Lower lobe of right lung (tissue), 2 donors: Measurements from ENCODE around the gene STX2. TPM values are rescaled to one million over a fixed set of nuclear protein-coding genes. Genes with fewer than 3 reads are reported as not detected.
"Not testable (repeated sequence)": the region's sequence is repeated elsewhere in the genome, so short reads cannot be mapped to it uniquely, and the experiment has no call there.

Experiments used
- ATAC-seq, 2 donors: fragments of 200-7000 bp; cut with Tn5 transposase; one replicate each; pipeline ENCODE4 v1.9.1; 2020 to 2022; ENCODE audit warnings: mild to moderate bottlenecking in 2 of 2, moderate library complexity in 2 of 2
- DNase-seq: peaks from one replicate; pipeline ENCODE4 v3.0.0-alpha.2; 2020
- H3K27ac ChIP-seq: fragments of 200-600 bp; one replicate; pipeline ENCODE4 v1.8.0; 2022
- H3K27me3 ChIP-seq: fragments of 200-600 bp; one replicate; pipeline ENCODE4 v1.8.0; 2022; ENCODE audit warnings: low read depth
- H3K36me3 ChIP-seq: fragments of 200-600 bp; one replicate; pipeline ENCODE4 v1.8.0; 2022; ENCODE audit warnings: mild to moderate bottlenecking
- H3K4me1 ChIP-seq: fragments of 200-600 bp; one replicate; pipeline ENCODE4 v1.8.0; 2022
- H3K4me3 ChIP-seq: fragments of 200-600 bp; one replicate; pipeline ENCODE4 v1.8.0; 2022; ENCODE audit warnings: mild to moderate bottlenecking
- H3K9me3 ChIP-seq: fragments of 200-600 bp; one replicate; pipeline ENCODE4 v1.8.0; 2022
- CTCF ChIP-seq: fragments of 200-600 bp; IDR thresholded peaks from one replicate; pipeline ENCODE4 v1.8.0; 2022; ENCODE audit warnings: antibody characterized with exemption, mild to moderate bottlenecking
- intact Hi-C: fragments of 100-400 bp; cut with DNase I; formaldehyde crosslinking; loops from one replicate; pipeline ENCODE4 v1.11.0; 2022
- total RNA-seq: library from RNA; stranded (reverse); fragmentation: NEBNext Ultra II Directional; extraction: Animal tissue kit (Norgen Biotek cat#: 25700); gene quantifications from one replicate; pipeline ENCODE4 v1.2.1, GENCODE V29; 2021
- donor health status: DM: no; HTN: yes; CAD: no; lungs with severe emphysema.

Gene STX2
- total RNA-seq, 1 donor from 2014 or later, result 24.6 TPM

- Histone ChIP-seq H3K4me3 (peak overlapping the region; percentile 90), H3K36me3 (peaks cover 46% of the 10 kb centered on the region), H3K27me3 (no peaks in the 10 kb centered on the region), H3K27ac (peak overlapping the region; percentile 81), H3K4me1 (peaks cover 21% of the 10 kb centered on the region), H3K9me3 (no peaks in the 10 kb centered on the region)
- DNase-seq (peak; percentile 61), ATAC-seq (peak; percentile 50 to 60)
- intact Hi-C loops, result no loop called here
- TF ChIP-seq CTCF, result no peak
Observed at GRCh38 chr12:130872179-130873096, 33.4 kb upstream of the STX2 start.

DNA sequence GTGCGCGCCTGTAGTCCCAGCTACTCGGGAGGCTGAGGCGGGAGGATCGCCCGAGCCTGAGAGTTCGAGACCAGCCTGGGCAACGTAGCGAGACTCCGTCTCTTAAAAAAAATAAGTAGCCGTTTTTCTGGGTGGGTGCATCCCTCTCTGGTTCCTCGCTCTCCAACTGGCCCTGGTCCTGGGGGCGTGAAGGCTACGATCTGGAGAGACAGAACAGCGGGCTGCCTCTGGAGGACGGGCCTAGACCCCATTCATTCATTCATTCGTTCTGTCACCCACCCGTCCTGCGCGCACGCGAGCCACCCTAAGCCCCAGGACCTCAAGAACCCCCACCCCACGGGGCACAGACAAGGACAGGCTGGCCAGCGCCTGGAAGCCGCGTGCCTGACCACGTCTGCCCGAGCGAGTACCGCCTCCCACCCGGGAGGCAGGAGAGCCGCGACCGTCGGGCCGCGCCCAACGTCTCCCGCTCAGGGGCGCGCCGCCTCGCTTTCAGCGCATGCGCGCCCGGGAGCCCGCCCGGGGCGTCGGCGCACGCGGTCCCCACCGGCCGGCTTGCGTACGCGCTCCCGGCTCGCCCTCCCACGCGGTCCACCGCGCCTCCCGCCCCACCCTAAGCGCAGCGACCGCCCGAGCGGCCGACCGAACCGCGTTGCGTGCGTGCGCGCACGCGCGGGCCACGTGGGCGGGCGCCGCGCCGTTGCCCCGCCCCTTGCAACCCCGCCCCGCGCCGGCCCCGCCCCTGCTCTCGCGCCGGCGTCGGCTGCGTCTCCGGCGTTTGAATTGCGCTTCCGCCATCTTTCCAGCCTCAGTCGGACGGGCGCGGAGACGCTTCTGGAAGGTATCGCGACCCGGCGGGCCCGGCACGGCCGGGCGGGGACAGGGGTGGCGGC lies 32.5 kb upstream of the STX2 start, which contains the start of gene RAN:
Gene RAN, plus strand, starts transcription at position 781 of the 893 bp plus-strand sequence. CDS start 528 bp downstream, outside the sequence.
- peaks cover 21% of the 10 kb centered on the region for H3K4me1 ChIP-seq
- H3K27me3 ChIP-seq, result no peaks in the 10 kb centered on the region
- peak within 1 kb of the TSS; percentile 83 for H3K27ac ChIP-seq
- H3K4me3 ChIP-seq, result peak within 1 kb of the TSS; percentile 90
- H3K9me3 ChIP-seq, result no peaks in the 10 kb centered on the region
- TF ChIP-seq CTCF, result no peak
- ATAC-seq, result peak; percentile 94 to 96
- peak; percentile 96 for DNase-seq
- intact Hi-C loops, result no loop called here
- peaks cover 37% of the 10 kb centered on the region for H3K36me3 ChIP-seq

DNA sequence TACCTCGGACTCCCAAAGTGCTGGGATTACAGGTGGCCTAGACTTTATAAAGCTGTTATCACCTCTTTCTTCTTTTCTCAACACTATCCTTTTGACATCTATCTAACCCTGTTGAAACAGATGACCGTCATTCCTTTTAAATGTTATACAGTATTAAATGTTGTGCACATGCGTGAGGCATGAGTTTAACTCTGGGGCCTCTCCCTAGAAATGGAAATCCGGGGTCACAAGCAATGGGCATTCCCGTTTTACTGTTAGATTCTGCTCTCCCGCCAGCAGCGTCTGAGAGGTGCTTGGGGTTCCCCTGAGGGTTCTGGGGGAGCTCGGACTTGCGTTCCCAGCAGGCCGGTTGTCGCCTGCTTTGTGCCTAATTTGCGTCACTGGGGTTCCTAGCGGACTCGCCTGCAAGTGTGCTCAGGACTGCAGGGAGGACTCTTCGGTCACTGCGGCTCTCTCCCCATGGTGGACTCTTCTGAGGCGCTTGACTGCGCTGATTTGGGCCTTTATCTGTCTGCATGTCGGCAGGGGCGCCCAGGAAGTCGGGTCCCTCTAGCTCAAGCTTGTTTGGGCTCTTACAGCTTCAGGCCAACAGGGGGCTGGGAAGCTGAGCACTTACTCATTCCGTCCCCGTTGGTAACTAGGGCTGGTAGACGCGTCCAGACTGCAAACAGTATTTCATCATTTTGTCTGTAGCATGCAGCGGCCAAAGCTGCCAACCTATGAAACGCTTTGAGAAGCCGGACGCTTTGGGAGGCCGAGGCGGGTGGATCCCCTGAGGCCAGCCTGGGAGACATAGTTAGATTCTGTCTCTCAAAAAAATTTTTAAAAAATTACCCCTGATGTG lies 31.6 kb upstream of the STX2 start:
- TF ChIP-seq CTCF, result peak; percentile 51
- Histone ChIP-seq H3K9me3 (no peaks in the 10 kb centered on the region), H3K36me3 (peaks cover 28% of the 10 kb centered on the region), H3K4me3 (peak overlapping the region; percentile 67), H3K27me3 (no peaks in the 10 kb centered on the region), H3K4me1 (peaks cover 21% of the 10 kb centered on the region), H3K27ac (peak overlapping the region; percentile 83)
- ATAC-seq (peak; percentile 77 to 81), DNase-seq (peak; percentile 78)
- intact Hi-C loops, result no loop called here

DNA sequence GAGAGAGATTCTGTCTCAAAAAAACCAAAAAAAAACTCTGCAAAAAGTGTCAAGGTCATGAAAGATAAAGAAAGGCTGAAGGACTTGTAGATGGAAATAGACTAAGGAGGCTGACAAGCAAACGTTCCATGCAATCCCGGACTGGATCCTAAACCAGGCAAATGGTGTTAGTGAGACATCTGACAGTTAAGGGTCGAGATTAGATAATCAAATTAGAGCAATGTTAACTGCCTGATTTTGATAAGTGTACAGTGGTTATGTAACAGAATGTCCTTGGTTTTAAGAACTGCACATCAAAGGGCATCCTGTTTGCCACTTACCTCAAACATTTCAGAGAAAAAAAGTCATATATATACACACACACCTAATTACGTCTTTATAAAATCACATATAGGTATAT lies 29.4 kb upstream of the STX2 start:
- Histone ChIP-seq H3K9me3 (no peaks in the 10 kb centered on the region), H3K4me3 (no peak overlapping the region), H3K4me1 (peaks cover 9% of the 10 kb centered on the region), H3K27me3 (no peaks in the 10 kb centered on the region), H3K27ac (no peak overlapping the region), H3K36me3 (peaks cover 5% of the 10 kb centered on the region)
- intact Hi-C loops, result no loop called here
- DNase-seq (no peak), ATAC-seq (no peak)
- TF ChIP-seq CTCF, result no peak

- no peak overlapping the region for H3K27ac ChIP-seq
- no peak for TF ChIP-seq CTCF
- ATAC-seq, result peak; percentile 66 to 87
- H3K4me1 ChIP-seq, result no peaks in the 10 kb centered on the region
- H3K4me3 ChIP-seq, result no peak overlapping the region
- DNase-seq, result no peak
- H3K9me3 ChIP-seq, result no peaks in the 10 kb centered on the region
- H3K36me3 ChIP-seq, result no peaks in the 10 kb centered on the region
- intact Hi-C loops, result no loop called here
- no peaks in the 10 kb centered on the region for H3K27me3 ChIP-seq
Observed at GRCh38 chr12:130863298-130863697, 24.2 kb upstream of the STX2 start.

- H3K9me3 ChIP-seq, H3K36me3 ChIP-seq, DNase-seq, H3K27me3 ChIP-seq, H3K4me1 ChIP-seq, H3K4me3 ChIP-seq, H3K27ac ChIP-seq, intact Hi-C loops: not testable (repeated sequence)
- ATAC-seq, result peak in 1 of 2 donors; percentile 15
Observed at GRCh38 chr12:130862771-130863170, 23.7 kb upstream of the STX2 start.
